ENCODE results near the gene SLCO1A2. TPM values are rescaled to one million over a fixed set of nuclear protein-coding genes. Genes with fewer than 3 reads are reported as not detected.

Gene SLCO1A2
- total RNA-seq, 1 donor from 2014 or later = 2.4 TPM

DNA sequence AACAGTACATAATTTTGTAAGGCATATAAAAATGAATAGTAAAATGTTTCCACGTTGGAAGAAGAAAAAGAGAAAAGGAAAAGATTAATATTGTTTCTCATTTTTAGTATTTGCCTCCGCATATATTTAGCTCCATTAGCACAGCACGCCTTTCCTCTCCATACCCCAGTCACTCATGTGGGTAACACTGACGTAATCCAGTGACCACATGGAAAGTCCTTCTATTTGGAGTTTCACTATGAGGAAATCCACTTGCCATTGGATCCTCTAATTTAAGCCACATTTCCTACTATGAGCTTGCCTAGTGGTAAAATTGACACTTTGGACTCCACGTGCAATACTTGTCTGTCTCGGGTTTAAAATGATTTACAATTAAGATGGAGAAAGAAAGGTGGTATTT, 5.7 kb upstream of the SLCO1A2 start:
- Mint-ChIP-seq H3K4me3 (ENCODE audit: unreplicated experiment) (no peak overlapping the region), H3K27ac (ENCODE audit: unreplicated experiment) (no peak overlapping the region), H3K36me3 (ENCODE audit: unreplicated experiment) (no peaks in the 10 kb centered on the region), H3K9me3 (ENCODE audit: unreplicated experiment) (no peaks in the 10 kb centered on the region), H3K27me3 (ENCODE audit: unreplicated experiment) (no peaks in the 10 kb centered on the region), H3K4me1 (ENCODE audit: unreplicated experiment) (peaks cover 1% of the 10 kb centered on the region)
- DNase-seq (ENCODE audit: extremely low spot score, unreplicated experiment) = no peak
- TF ChIP-seq, protein P1, sequence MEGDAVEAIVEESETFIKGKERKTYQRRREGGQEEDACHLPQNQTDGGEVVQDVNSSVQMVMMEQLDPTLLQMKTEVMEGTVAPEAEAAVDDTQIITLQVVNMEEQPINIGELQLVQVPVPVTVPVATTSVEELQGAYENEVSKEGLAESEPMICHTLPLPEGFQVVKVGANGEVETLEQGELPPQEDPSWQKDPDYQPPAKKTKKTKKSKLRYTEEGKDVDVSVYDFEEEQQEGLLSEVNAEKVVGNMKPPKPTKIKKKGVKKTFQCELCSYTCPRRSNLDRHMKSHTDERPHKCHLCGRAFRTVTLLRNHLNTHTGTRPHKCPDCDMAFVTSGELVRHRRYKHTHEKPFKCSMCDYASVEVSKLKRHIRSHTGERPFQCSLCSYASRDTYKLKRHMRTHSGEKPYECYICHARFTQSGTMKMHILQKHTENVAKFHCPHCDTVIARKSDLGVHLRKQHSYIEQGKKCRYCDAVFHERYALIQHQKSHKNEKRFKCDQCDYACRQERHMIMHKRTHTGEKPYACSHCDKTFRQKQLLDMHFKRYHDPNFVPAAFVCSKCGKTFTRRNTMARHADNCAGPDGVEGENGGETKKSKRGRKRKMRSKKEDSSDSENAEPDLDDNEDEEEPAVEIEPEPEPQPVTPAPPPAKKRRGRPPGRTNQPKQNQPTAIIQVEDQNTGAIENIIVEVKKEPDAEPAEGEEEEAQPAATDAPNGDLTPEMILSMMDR (IDR thresholded peaks at IDR 0.05) = no peak

DNA sequence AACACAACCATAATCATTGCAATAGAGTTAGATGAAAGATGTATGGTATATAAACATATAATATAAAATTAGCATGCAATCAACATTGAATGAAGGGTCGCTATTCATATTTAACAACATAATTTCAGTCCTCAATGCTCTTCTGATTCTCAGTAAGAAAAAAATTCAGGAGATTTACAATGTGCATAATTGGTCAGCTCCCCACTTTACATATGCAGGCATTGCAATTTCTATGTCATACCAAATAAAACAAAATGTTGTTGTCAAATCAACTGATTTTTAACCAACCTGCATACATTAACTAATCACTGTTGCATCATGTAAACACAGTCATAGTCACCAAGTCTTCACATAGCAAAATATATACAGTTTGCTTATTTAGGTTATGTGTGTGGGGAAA, 5.2 kb upstream of the SLCO1A2 start:
- TF ChIP-seq, protein P1 (IDR thresholded peaks at IDR 0.05) = no peak
- DNase-seq (ENCODE audit: extremely low spot score, unreplicated experiment) = no peak
- no peaks in the 10 kb centered on the region for H3K36me3 Mint-ChIP-seq (ENCODE audit: unreplicated experiment)
- no peak overlapping the region for H3K4me3 Mint-ChIP-seq (ENCODE audit: unreplicated experiment)
- no peaks in the 10 kb centered on the region for H3K27me3 Mint-ChIP-seq (ENCODE audit: unreplicated experiment)
- H3K4me1 Mint-ChIP-seq (ENCODE audit: unreplicated experiment) = peaks cover 5% of the 10 kb centered on the region
- H3K9me3 Mint-ChIP-seq (ENCODE audit: unreplicated experiment) = no peaks in the 10 kb centered on the region
- H3K27ac Mint-ChIP-seq (ENCODE audit: unreplicated experiment) = no peak overlapping the region

DNA sequence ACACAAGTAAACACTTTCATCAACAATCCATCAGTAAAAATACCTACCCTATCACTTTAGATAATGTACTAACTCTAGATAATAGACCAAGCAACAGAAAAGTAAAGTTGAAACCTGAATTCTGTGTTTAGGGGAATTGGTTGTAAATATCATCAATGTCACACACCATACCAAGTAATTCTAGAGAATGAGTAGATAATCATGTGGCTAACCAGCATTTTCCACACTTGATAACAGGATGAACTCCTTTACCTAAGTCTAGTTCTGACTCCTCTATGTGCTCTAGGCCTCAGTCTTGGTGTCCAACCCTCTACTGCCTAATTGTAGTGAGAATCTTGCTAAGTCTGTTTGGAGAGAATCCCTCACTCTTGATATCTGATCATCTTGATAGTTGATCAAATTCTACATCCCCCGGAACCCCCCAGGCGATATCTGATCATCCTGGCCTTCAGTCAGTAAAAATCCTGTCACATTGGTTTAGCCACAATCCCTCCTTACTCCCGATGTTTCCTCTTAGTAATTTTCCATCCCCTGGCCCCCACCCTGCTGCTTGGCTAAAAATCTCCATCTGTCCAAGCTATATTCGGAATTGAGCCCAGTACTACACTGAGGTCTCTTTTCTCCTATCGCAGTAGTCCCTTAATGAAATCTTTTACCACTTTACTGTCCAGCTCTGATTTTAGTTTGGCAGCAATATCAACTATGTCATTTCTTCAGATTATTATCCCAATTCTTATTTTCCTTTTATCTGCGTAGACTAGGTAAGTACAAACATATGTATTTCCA, 3.4 kb upstream of the SLCO1A2 start:
- Mint-ChIP-seq H3K4me3 (ENCODE audit: unreplicated experiment) (no peak overlapping the region), H3K27me3 (ENCODE audit: unreplicated experiment) (no peaks in the 10 kb centered on the region), H3K9me3 (ENCODE audit: unreplicated experiment) (no peaks in the 10 kb centered on the region), H3K27ac (ENCODE audit: unreplicated experiment) (no peak overlapping the region), H3K36me3 (ENCODE audit: unreplicated experiment) (no peaks in the 10 kb centered on the region), H3K4me1 (ENCODE audit: unreplicated experiment) (peaks cover 9% of the 10 kb centered on the region)
- DNase-seq (ENCODE audit: extremely low spot score, unreplicated experiment) = no peak
- TF ChIP-seq, protein P1 (IDR thresholded peaks at IDR 0.05) = no peak

DNA sequence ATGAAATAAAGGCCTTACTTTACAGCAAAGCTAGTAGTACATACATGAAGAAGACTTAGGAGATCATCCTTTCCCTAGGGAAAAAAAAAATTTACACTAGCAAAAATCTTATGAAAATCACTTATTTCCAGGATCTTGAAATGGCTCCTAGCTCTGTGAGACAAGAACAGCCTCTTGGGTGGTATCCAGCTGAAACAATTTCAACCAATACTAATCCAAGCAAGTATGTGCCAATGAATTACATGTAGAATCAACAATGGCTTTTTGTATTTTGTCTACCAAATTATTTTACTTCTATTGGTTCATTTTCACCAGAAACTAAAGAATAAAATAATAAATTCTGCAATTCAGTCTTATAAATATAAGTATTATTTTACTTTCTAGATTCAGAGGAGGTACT, 2.7 kb upstream of the SLCO1A2 start:
- Mint-ChIP-seq H3K9me3 (ENCODE audit: unreplicated experiment) (no peaks in the 10 kb centered on the region), H3K4me1 (ENCODE audit: unreplicated experiment) (peaks cover 9% of the 10 kb centered on the region), H3K27ac (ENCODE audit: unreplicated experiment) (no peak overlapping the region), H3K27me3 (ENCODE audit: unreplicated experiment) (no peaks in the 10 kb centered on the region), H3K36me3 (ENCODE audit: unreplicated experiment) (no peaks in the 10 kb centered on the region), H3K4me3 (ENCODE audit: unreplicated experiment) (no peak overlapping the region)
- DNase-seq (ENCODE audit: extremely low spot score, unreplicated experiment) = no peak
- TF ChIP-seq, protein P1 (IDR thresholded peaks at IDR 0.05) = no peak

DNA sequence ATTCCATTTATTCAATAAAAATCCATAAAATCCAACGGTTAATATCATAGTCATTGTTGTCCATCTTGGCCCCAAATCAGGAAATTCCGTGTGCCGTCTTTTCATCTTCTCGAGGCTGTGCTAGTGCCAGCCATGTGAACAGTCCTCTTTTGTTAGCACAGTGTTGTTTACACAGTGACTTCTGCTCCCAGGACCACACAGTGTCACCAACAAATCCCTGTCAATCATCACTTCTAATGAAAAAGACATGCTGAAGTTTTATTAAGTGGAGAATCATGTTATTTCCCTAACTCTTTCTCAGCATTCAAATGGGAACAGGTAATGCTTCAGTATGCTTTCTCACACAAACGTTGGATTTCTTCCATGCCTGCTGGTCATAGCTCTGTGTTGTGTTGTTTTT, 1.9 kb upstream of the SLCO1A2 start:
- Mint-ChIP-seq H3K4me3 (ENCODE audit: unreplicated experiment) (no peak overlapping the region), H3K4me1 (ENCODE audit: unreplicated experiment) (peaks cover 9% of the 10 kb centered on the region), H3K27me3 (ENCODE audit: unreplicated experiment) (no peaks in the 10 kb centered on the region), H3K9me3 (ENCODE audit: unreplicated experiment) (peaks cover 7% of the 10 kb centered on the region), H3K27ac (ENCODE audit: unreplicated experiment) (no peak overlapping the region), H3K36me3 (ENCODE audit: unreplicated experiment) (no peaks in the 10 kb centered on the region)
- DNase-seq (ENCODE audit: extremely low spot score, unreplicated experiment) = no peak
- TF ChIP-seq, protein P1 (IDR thresholded peaks at IDR 0.05) = no peak
